HG03196 (cell line): ENCODE measurements around the gene COL9A2.
A peak's percentile ranks its signal among the peaks of the same experiment; 100 is the strongest.

Experiments
- ATAC-seq: cut with Tn5 transposase; IDR thresholded peaks from one replicate; pipeline ENCODE4 v1.9.1; 2021; ENCODE audit not compliant: unreplicated experiment

The COL9A2 gene

GRCh38 chr1:40265298-40265697 is 51.8 kb downstream of the COL9A2 start:
- ATAC-seq: no peak

GRCh38 chr1:40264354-40264781 is 52.7 kb downstream of the COL9A2 start:
- ATAC-seq: no peak

GRCh38 chr1:40258445-40258769 is 58.7 kb downstream of the COL9A2 start:
- ATAC-seq: no peak

- peak; percentile 89 for ATAC-seq
These were observed 59.2 kb downstream of the COL9A2 start, which contains the start of gene ZMPSTE24 for GRCh38 chr1:40257688-40258444. ZMPSTE24 (plus strand) TSS chr1:40258236; CDS start chr1:40258272, 36 bp downstream.

- peak; percentile 2 for ATAC-seq
These were observed 59.8 kb downstream of the COL9A2 start for GRCh38 chr1:40257313-40257687.

- no peak for ATAC-seq
These were observed 60.5 kb downstream of the COL9A2 start for GRCh38 chr1:40256401-40257084.

- ATAC-seq: no peak
These were observed 61.9 kb downstream of the COL9A2 start for GRCh38 chr1:40255231-40255630.

- ATAC-seq: no peak
These were observed 64.5 kb downstream of the COL9A2 start for GRCh38 chr1:40252601-40253000.

GRCh38 chr1:40251456-40251855 is 65.6 kb downstream of the COL9A2 start:
- ATAC-seq: no peak
